Measurements from ENCODE around the gene EIF3J. TPM values are rescaled to one million over a fixed set of nuclear protein-coding genes. Genes with fewer than 3 reads are reported as not detected.

The EIF3J gene
- total RNA-seq, 1 experiment from 2014 or later = 76.1 TPM

- H3K27me3 Mint-ChIP-seq (ENCODE audit: low read depth) = no peaks in the 10 kb centered on the region
- CTCF ChIA-PET = no interaction called here
- no peak for TF ChIP-seq KAT7 (CRISPR knock-in tag; IDR thresholded peaks at IDR 0.05; ENCODE audit: borderline replicate concordance)
- no peak for TF ChIP-seq USF2 (CRISPR knock-in tag; IDR thresholded peaks at IDR 0.05)
- TF ChIP-seq AFF4 (CRISPR knock-in tag; IDR thresholded peaks at IDR 0.05; ENCODE audit: borderline replicate concordance) = no peak
- TF ChIP-seq, protein P1, sequence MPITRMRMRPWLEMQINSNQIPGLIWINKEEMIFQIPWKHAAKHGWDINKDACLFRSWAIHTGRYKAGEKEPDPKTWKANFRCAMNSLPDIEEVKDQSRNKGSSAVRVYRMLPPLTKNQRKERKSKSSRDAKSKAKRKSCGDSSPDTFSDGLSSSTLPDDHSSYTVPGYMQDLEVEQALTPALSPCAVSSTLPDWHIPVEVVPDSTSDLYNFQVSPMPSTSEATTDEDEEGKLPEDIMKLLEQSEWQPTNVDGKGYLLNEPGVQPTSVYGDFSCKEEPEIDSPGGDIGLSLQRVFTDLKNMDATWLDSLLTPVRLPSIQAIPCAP (CRISPR knock-in tag; IDR thresholded peaks at IDR 0.05) = no peak
- TF ChIP-seq FOXP1 (CRISPR knock-in tag; IDR thresholded peaks at IDR 0.05; ENCODE audit: borderline replicate concordance) = no peak
- TF ChIP-seq IRF2 (CRISPR knock-in tag; IDR thresholded peaks at IDR 0.05; ENCODE audit: borderline replicate concordance, low read depth) = no peak
- no peak for TF ChIP-seq FOXK1 (CRISPR knock-in tag; IDR thresholded peaks at IDR 0.05)
- TF ChIP-seq, protein P2, sequence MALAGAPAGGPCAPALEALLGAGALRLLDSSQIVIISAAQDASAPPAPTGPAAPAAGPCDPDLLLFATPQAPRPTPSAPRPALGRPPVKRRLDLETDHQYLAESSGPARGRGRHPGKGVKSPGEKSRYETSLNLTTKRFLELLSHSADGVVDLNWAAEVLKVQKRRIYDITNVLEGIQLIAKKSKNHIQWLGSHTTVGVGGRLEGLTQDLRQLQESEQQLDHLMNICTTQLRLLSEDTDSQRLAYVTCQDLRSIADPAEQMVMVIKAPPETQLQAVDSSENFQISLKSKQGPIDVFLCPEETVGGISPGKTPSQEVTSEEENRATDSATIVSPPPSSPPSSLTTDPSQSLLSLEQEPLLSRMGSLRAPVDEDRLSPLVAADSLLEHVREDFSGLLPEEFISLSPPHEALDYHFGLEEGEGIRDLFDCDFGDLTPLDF (CRISPR knock-in tag; IDR thresholded peaks at IDR 0.05) = no peak
- TF ChIP-seq ZNF263 (CRISPR knock-in tag; IDR thresholded peaks at IDR 0.05; ENCODE audit: low read depth) = no peak
- no peak for TF ChIP-seq PRRX2 (CRISPR knock-in tag; IDR thresholded peaks at IDR 0.05)
- no peak for TF ChIP-seq PREB (CRISPR knock-in tag; IDR thresholded peaks at IDR 0.05; ENCODE audit: borderline replicate concordance)
- TF ChIP-seq SOX15 (CRISPR knock-in tag; IDR thresholded peaks at IDR 0.05) = no peak
- no peak for TF ChIP-seq ETV6 (CRISPR knock-in tag; IDR thresholded peaks at IDR 0.05)
- no peak for TF ChIP-seq NR2C2 (CRISPR knock-in tag; IDR thresholded peaks at IDR 0.05)
- TF ChIP-seq SMAD4 (CRISPR knock-in tag; IDR thresholded peaks at IDR 0.05) = no peak
- no peak for TF ChIP-seq TEAD4 (CRISPR knock-in tag; IDR thresholded peaks at IDR 0.05)
- H3K36me3 Mint-ChIP-seq = peaks cover 36% of the 10 kb centered on the region
- no peaks in the 10 kb centered on the region for H3K9me3 Mint-ChIP-seq
- no peaks in the 10 kb centered on the region for H3K4me1 Mint-ChIP-seq
- DNase-seq (ENCODE audit: low spot score) (no peak), ATAC-seq (no peak)
- POLR2A ChIA-PET = no interaction called here
- H3K27ac Mint-ChIP-seq = peak overlapping the region; percentile 7; the same call in 1 of the 2 replicates
- H3K4me3 Mint-ChIP-seq = no peak overlapping the region
These were observed 61.1 kb downstream of the EIF3J start for GRCh38 chr15:44598066-44598465.

- ChIA-PET CTCF (no interaction called here), POLR2A (no interaction called here)
- Mint-ChIP-seq H3K27me3 (ENCODE audit: low read depth) (no peaks in the 10 kb centered on the region), H3K36me3 (peaks cover 37% of the 10 kb centered on the region), H3K4me3 (no peak overlapping the region), H3K9me3 (no peaks in the 10 kb centered on the region), H3K27ac (no peak overlapping the region), H3K4me1 (no peaks in the 10 kb centered on the region)
- ATAC-seq (no peak), DNase-seq (ENCODE audit: low spot score) (no peak)
- TF ChIP-seq MXD4 (CRISPR knock-in tag; IDR thresholded peaks at IDR 0.05; ENCODE audit: borderline replicate concordance) = no peak
- TF ChIP-seq EMX1 (CRISPR knock-in tag; IDR thresholded peaks at IDR 0.05) = no peak
- TF ChIP-seq, protein P3, sequence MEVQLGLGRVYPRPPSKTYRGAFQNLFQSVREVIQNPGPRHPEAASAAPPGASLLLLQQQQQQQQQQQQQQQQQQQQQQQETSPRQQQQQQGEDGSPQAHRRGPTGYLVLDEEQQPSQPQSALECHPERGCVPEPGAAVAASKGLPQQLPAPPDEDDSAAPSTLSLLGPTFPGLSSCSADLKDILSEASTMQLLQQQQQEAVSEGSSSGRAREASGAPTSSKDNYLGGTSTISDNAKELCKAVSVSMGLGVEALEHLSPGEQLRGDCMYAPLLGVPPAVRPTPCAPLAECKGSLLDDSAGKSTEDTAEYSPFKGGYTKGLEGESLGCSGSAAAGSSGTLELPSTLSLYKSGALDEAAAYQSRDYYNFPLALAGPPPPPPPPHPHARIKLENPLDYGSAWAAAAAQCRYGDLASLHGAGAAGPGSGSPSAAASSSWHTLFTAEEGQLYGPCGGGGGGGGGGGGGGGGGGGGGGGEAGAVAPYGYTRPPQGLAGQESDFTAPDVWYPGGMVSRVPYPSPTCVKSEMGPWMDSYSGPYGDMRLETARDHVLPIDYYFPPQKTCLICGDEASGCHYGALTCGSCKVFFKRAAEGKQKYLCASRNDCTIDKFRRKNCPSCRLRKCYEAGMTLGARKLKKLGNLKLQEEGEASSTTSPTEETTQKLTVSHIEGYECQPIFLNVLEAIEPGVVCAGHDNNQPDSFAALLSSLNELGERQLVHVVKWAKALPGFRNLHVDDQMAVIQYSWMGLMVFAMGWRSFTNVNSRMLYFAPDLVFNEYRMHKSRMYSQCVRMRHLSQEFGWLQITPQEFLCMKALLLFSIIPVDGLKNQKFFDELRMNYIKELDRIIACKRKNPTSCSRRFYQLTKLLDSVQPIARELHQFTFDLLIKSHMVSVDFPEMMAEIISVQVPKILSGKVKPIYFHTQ (CRISPR knock-in tag; IDR thresholded peaks at IDR 0.05) = no peak
- TF ChIP-seq NFYB (CRISPR knock-in tag; conservative IDR thresholded peaks at IDR 0.05; ENCODE audit: low read depth) = no peak
- TF ChIP-seq, protein P4, sequence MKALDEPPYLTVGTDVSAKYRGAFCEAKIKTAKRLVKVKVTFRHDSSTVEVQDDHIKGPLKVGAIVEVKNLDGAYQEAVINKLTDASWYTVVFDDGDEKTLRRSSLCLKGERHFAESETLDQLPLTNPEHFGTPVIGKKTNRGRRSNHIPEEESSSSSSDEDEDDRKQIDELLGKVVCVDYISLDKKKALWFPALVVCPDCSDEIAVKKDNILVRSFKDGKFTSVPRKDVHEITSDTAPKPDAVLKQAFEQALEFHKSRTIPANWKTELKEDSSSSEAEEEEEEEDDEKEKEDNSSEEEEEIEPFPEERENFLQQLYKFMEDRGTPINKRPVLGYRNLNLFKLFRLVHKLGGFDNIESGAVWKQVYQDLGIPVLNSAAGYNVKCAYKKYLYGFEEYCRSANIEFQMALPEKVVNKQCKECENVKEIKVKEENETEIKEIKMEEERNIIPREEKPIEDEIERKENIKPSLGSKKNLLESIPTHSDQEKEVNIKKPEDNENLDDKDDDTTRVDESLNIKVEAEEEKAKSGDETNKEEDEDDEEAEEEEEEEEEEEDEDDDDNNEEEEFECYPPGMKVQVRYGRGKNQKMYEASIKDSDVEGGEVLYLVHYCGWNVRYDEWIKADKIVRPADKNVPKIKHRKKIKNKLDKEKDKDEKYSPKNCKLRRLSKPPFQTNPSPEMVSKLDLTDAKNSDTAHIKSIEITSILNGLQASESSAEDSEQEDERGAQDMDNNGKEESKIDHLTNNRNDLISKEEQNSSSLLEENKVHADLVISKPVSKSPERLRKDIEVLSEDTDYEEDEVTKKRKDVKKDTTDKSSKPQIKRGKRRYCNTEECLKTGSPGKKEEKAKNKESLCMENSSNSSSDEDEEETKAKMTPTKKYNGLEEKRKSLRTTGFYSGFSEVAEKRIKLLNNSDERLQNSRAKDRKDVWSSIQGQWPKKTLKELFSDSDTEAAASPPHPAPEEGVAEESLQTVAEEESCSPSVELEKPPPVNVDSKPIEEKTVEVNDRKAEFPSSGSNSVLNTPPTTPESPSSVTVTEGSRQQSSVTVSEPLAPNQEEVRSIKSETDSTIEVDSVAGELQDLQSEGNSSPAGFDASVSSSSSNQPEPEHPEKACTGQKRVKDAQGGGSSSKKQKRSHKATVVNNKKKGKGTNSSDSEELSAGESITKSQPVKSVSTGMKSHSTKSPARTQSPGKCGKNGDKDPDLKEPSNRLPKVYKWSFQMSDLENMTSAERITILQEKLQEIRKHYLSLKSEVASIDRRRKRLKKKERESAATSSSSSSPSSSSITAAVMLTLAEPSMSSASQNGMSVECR (CRISPR knock-in tag; IDR thresholded peaks at IDR 0.05; ENCODE audit: borderline replicate concordance) = no peak
- TF ChIP-seq ZNF416 (CRISPR knock-in tag; IDR thresholded peaks at IDR 0.05) = no peak
These were observed 61.9 kb downstream of the EIF3J start for GRCh38 chr15:44598892-44599291.

Measured in WTC11 (cell line).